Natural killer cell (primary cell): ENCODE results near the gene ANKRD6. TPM values are rescaled to one million over a fixed set of nuclear protein-coding genes. Genes with fewer than 3 reads are reported as not detected.
"Not testable (repeated sequence)": the region's sequence is repeated elsewhere in the genome, so short reads cannot be mapped to it uniquely, and the experiment has no call there.

Source experiments
- ATAC-seq, 3 donors: fragments of 150-1000 bp in 2 of 3; fragments of 200-7000 bp in 1 of 3; cut with Tn5 transposase; 1 replicate in 1 of 3; 2 replicates in 2 of 3; pipeline ENCODE4 v1.10.0; 2021; ENCODE audit warnings: mild to moderate bottlenecking in 2 of 3, moderate library complexity in 2 of 3
- DNase-seq, 2 donors: peaks; one replicate each; pipeline versions ENCODE4 v3.0.0 to v3.0.0-alpha.2; 2013 to 2021; ENCODE audit warnings: mixed read lengths in 1 of 2
- H3K27ac ChIP-seq: one replicate; pipeline ENCODE4 v1.5.1; 2013; ENCODE audit warnings: mild to moderate bottlenecking, low read length
- H3K27me3 ChIP-seq: one replicate; pipeline ENCODE4 v1.6.1; 2013; ENCODE audit warnings: low read length; ENCODE audit not compliant: control insufficient read depth, insufficient read depth
- H3K36me3 ChIP-seq: one replicate; pipeline ENCODE4 v1.6.1; 2013; ENCODE audit warnings: low read length; ENCODE audit not compliant: control insufficient read depth, insufficient read depth
- H3K4me1 ChIP-seq: one replicate; pipeline ENCODE4 v1.6.1; 2013; ENCODE audit warnings: low read length; ENCODE audit not compliant: control insufficient read depth, insufficient read depth
- H3K4me3 ChIP-seq: one replicate; pipeline ENCODE4 v1.5.1; 2013; ENCODE audit warnings: low read length
- H3K9me3 ChIP-seq: one replicate; pipeline ENCODE4 v1.6.1; 2013; ENCODE audit warnings: low read length; ENCODE audit not compliant: control insufficient read depth, insufficient read depth
- H3K27ac Mint-ChIP-seq, 2 donors: one replicate each; pipeline ENCODE4 v1.8.0; 2022; ENCODE audit warnings: mild to moderate bottlenecking in 2 of 2, mixed read lengths in 2 of 2, moderate library complexity in 1 of 2
- H3K27me3 Mint-ChIP-seq, 2 donors: one replicate each; pipeline ENCODE4 v1.8.0; 2022; ENCODE audit warnings: low read depth in 2 of 2, mixed read lengths in 2 of 2
- H3K36me3 Mint-ChIP-seq: one replicate; pipeline ENCODE4 v1.8.0; 2022; ENCODE audit warnings: mixed read lengths
- H3K4me1 Mint-ChIP-seq, 2 donors: one replicate each; pipeline ENCODE4 v1.8.0; 2022; ENCODE audit warnings: mixed read lengths in 2 of 2
- H3K4me3 Mint-ChIP-seq: one replicate; pipeline ENCODE4 v1.8.0; 2022; ENCODE audit warnings: mild to moderate bottlenecking, moderate library complexity, mixed read lengths
- H3K9me3 Mint-ChIP-seq, 2 donors: one replicate each; pipeline ENCODE4 v1.8.0; 2022; ENCODE audit warnings: mixed read lengths in 2 of 2
- CTCF ChIP-seq: fragments of 200-600 bp; IDR thresholded peaks from one replicate; pipeline ENCODE4 v1.8.0; 2022; ENCODE audit warnings: antibody characterized with exemption
- WGBS: methylation state at CpG from one replicate; pipeline ENCODE4 v1.1.7; 2013; ENCODE audit warnings: missing lambda C conversion rate; ENCODE audit not compliant: insufficient coverage; 5-methylcytosine and 5-hydroxymethylcytosine counted together
- intact Hi-C: fragments of 100-400 bp; cut with micrococcal nuclease; formaldehyde crosslinking; loops from one replicate; pipeline ENCODE4 v1.14.2; 2022
- total RNA-seq, 4 donors: library from RNA; stranded (reverse); fragments of 120-200 nt in 1 of 4; gene quantifications; one replicate each; pipeline versions ENCODE4 v1.2.3 to v1.2.4, GENCODE V29; 2013 to 2022

The ANKRD6 gene
- total RNA-seq, 3 donors from 2014 or later (not counting 1 experiment from before 2014, with no cell fraction given): 4.5 to 9.0 (median 4.6) TPM

- Histone ChIP-seq H3K4me3 (peak within 1 kb of the TSS; percentile 91), H3K27me3 (no peaks in the 10 kb centered on the region), H3K9me3 (no peaks in the 10 kb centered on the region), H3K27ac (peak within 1 kb of the TSS; percentile 92), H3K4me1 (peaks cover 10% of the 10 kb centered on the region), H3K36me3 (peaks cover 21% of the 10 kb centered on the region)
- peaks cover 10% of the 10 kb centered on the region for H3K36me3 Mint-ChIP-seq
- ATAC-seq: peak; percentile 93 to 98 (median 93)
- no peak for TF ChIP-seq CTCF
- peak within 1 kb of the TSS; percentile 99 to 100 for H3K27ac Mint-ChIP-seq
- peak; percentile 90 to 95 for DNase-seq
- peaks cover 21 to 26% of the 10 kb centered on the region in 2 donors for H3K4me1 Mint-ChIP-seq
- no peaks in the 10 kb centered on the region for H3K9me3 Mint-ChIP-seq
- 3% methylated on average over 58 of the region's 58 CpGs for WGBS
- intact Hi-C loops: loop anchor here (1.0 kb wide), 2 partner anchors 191 to 205 kb away; partner anchors contain the start of genes ANKRD6 and CASP8AP2
- H3K27me3 Mint-ChIP-seq: no peaks in the 10 kb centered on the region
- H3K4me3 Mint-ChIP-seq: peak within 1 kb of the TSS; percentile 98
Observed at GRCh38 chr6:89638320-89639195, 205.6 kb downstream of the ANKRD6 start, which contains the start of gene LYRM2. Gene LYRM2 (minus strand): TSS chr6:89638747. CDS start chr6:89638716, 31 bp downstream.

DNA sequence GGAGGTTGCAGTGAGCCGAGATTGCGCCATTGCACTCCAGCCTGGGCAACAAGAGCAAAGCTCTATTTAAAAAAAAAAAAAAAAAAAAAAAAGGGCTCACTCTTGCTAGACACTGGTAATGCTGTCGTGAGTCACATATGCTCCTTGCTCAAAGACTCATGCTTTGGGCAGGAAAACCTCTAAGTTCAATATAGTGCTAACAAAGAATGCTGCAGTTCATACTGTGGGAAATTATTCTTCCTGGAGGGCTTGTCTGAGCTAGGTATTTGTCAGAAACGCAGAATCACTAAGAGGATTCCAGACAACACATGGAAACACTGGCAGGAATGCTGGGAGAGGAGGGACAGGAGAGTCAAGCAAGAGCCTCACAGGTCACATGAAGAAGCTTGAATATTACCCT is 207.9 kb downstream of the ANKRD6 start:
- no peak for ATAC-seq
- Histone ChIP-seq H3K27me3 (no peaks in the 10 kb centered on the region), H3K9me3 (no peaks in the 10 kb centered on the region), H3K4me1 (peaks cover 10% of the 10 kb centered on the region), H3K36me3 (peaks cover 30% of the 10 kb centered on the region), H3K4me3 (no peak overlapping the region), H3K27ac (no peak overlapping the region)
- H3K9me3 Mint-ChIP-seq: no peaks in the 10 kb centered on the region
- no peak for TF ChIP-seq CTCF
- intact Hi-C loops: no loop called here
- H3K27ac Mint-ChIP-seq: peak overlapping the region in 1 of 2 donors; percentile 59
- peaks cover 4% of the 10 kb centered on the region for H3K36me3 Mint-ChIP-seq
- WGBS: 100% methylated on average over 4 of the region's 4 CpGs
- H3K4me3 Mint-ChIP-seq: no peak overlapping the region
- no peaks in the 10 kb centered on the region for H3K27me3 Mint-ChIP-seq
- DNase-seq: no peak
- peaks cover 18 to 22% of the 10 kb centered on the region in 2 donors for H3K4me1 Mint-ChIP-seq

DNA sequence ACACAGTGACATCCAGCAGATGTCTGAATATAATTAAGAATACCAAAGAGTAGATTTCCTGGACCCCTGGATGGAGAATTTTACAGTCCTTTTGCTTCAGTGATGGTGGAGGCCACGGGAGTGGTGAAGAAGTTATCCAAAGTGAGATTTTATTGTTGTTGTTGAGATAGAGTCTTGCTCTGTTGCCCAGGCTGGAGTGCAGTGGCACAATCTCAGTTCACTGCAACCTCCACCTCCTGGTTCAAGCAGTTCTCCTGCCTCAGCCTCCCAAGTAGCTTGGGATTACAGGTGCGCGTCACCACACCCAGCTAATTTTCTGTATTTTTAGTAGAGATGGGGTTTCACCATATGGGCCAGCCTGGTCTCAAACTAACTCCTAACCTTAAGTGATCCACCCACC is 208.6 kb downstream of the ANKRD6 start:
- DNase-seq, intact Hi-C loops, H3K4me3 ChIP-seq, H3K36me3 Mint-ChIP-seq, H3K4me3 Mint-ChIP-seq, H3K9me3 Mint-ChIP-seq, H3K27me3 ChIP-seq, H3K27me3 Mint-ChIP-seq, H3K9me3 ChIP-seq, H3K27ac ChIP-seq, H3K27ac Mint-ChIP-seq, ATAC-seq: not testable (repeated sequence)
- WGBS: 100% methylated on average over 1 of the region's 3 CpGs
- H3K36me3 ChIP-seq: peaks cover 34% of the 10 kb centered on the region
- H3K4me1 ChIP-seq: peaks cover 10% of the 10 kb centered on the region
- peaks cover 15 to 19% of the 10 kb centered on the region in 2 donors for H3K4me1 Mint-ChIP-seq

GRCh38 chr6:89642956-89643355 is 210.0 kb downstream of the ANKRD6 start:
- Histone ChIP-seq H3K36me3 (peaks cover 43% of the 10 kb centered on the region), H3K27ac (no peak overlapping the region), H3K27me3 (no peaks in the 10 kb centered on the region), H3K9me3 (no peaks in the 10 kb centered on the region), H3K4me1 (peaks cover 7% of the 10 kb centered on the region), H3K4me3 (no peak overlapping the region)
- no peaks in the 10 kb centered on the region for H3K9me3 Mint-ChIP-seq
- no peaks in the 10 kb centered on the region for H3K27me3 Mint-ChIP-seq
- intact Hi-C loops: no loop called here
- no peak overlapping the region for H3K4me3 Mint-ChIP-seq
- peaks cover 15 to 19% of the 10 kb centered on the region in 2 donors for H3K4me1 Mint-ChIP-seq
- WGBS: 97% methylated on average over 3 of the region's 3 CpGs
- no peak for TF ChIP-seq CTCF
- ATAC-seq (no peak), DNase-seq (no peak)
- no peak overlapping the region for H3K27ac Mint-ChIP-seq
- H3K36me3 Mint-ChIP-seq: no peaks in the 10 kb centered on the region
